HepG2 (cell line): ENCODE data around the gene IGF2. TPM values are rescaled to one million over a fixed set of nuclear protein-coding genes. Genes with fewer than 3 reads are reported as not detected.

Source experiments
- ARNTL ChIP-seq: sonication (generic); formaldehyde crosslinking; IDR thresholded peaks from 2 replicates; pipeline ENCODE4 v1.4.0; 2020; ENCODE audit warnings: mild to moderate bottlenecking, missing genetic modification reagents
- ATAD3A ChIP-seq: sonication (generic); formaldehyde crosslinking; IDR thresholded peaks from 2 replicates; pipeline ENCODE4 v1.4.0; 2020; ENCODE audit warnings: missing genetic modification reagents
- ATF2 ChIP-seq: sonication (generic); formaldehyde crosslinking; IDR thresholded peaks from 2 replicates; pipeline ENCODE4 v1.4.0; 2020; ENCODE audit warnings: missing genetic modification reagents
- GATAD2A ChIP-seq: IDR thresholded peaks from 2 replicates; pipeline ENCODE4 v1.6.1; 2016
- JUNB ChIP-seq: sonication (generic); formaldehyde crosslinking; IDR thresholded peaks from 2 replicates; pipeline ENCODE4 v1.8.0; 2022; ENCODE audit warnings: missing genetic modification reagents, mild to moderate bottlenecking, borderline replicate concordance
- KDM2A ChIP-seq: sonication (generic); formaldehyde crosslinking; IDR thresholded peaks from 2 replicates; pipeline ENCODE4 v1.4.0; 2020; ENCODE audit warnings: low read depth, missing genetic modification reagents, borderline replicate concordance
- RARG ChIP-seq: sonication (generic); formaldehyde crosslinking; IDR thresholded peaks from 2 replicates; pipeline ENCODE4 v1.4.0; 2020; ENCODE audit warnings: low read depth, mild to moderate bottlenecking, missing genetic modification reagents
- SAFB2 ChIP-seq: sonication (generic); formaldehyde crosslinking; IDR thresholded peaks from 2 replicates; pipeline ENCODE4 v1.5.1; 2020; ENCODE audit warnings: missing genetic modification reagents, low read depth, mild to moderate bottlenecking, borderline replicate concordance
- SAP130 ChIP-seq: IDR thresholded peaks from 2 replicates; pipeline ENCODE4 v1.6.1; 2016; ENCODE audit warnings: low read depth
- TBL1XR1 ChIP-seq: fragments of 150-350 bp; IDR thresholded peaks from 2 replicates; pipeline ENCODE4 v1.6.1; 2014; ENCODE audit warnings: borderline replicate concordance, low read length; ENCODE audit not compliant: partially characterized antibody
- THAP9 ChIP-seq: sonication (generic); formaldehyde crosslinking; IDR thresholded peaks from 2 replicates; pipeline ENCODE4; 2020; ENCODE audit warnings: missing genetic modification reagents, mild to moderate bottlenecking, borderline replicate concordance
- YEATS2 ChIP-seq: sonication (generic); formaldehyde crosslinking; IDR thresholded peaks from 2 replicates; pipeline ENCODE4 v1.4.0; 2020; ENCODE audit warnings: missing genetic modification reagents, borderline replicate concordance
- ZFP36 ChIP-seq: fragments of 150-350 bp; IDR thresholded peaks from 2 replicates; pipeline ENCODE4 v1.6.1; 2018; ENCODE audit warnings: borderline replicate concordance, low read length, low read depth; ENCODE audit not compliant: partially characterized antibody
- ZNF543 ChIP-seq: sonication (generic); formaldehyde crosslinking; IDR thresholded peaks from 2 replicates; pipeline ENCODE4 v1.4.0; 2020; ENCODE audit warnings: mild to moderate bottlenecking, missing genetic modification reagents
- ZNF550 ChIP-seq: sonication (generic); formaldehyde crosslinking; IDR thresholded peaks from 2 replicates; pipeline ENCODE4 v1.4.0; 2020; ENCODE audit warnings: mild to moderate bottlenecking, missing genetic modification reagents, borderline replicate concordance
- ZNF670 ChIP-seq: sonication (generic); formaldehyde crosslinking; IDR thresholded peaks from 2 replicates; pipeline ENCODE4 v1.8.0; 2022; ENCODE audit warnings: mild to moderate bottlenecking, missing genetic modification reagents, borderline replicate concordance
- ZNF772 ChIP-seq: sonication (generic); formaldehyde crosslinking; IDR thresholded peaks from 2 replicates; pipeline ENCODE4 v1.5.0; 2020; ENCODE audit warnings: mild to moderate bottlenecking, missing genetic modification reagents
- ZSCAN20 ChIP-seq: sonication (generic); formaldehyde crosslinking; IDR thresholded peaks from 2 replicates; pipeline ENCODE4 v1.4.0; 2020; ENCODE audit warnings: missing genetic modification reagents, mild to moderate bottlenecking, borderline replicate concordance
- polyA plus RNA-seq, 8 experiments: library from polyadenylated mRNA; depleted of rRNA in 3 of 8; stranded (reverse) in 7 of 8; unstranded in 1 of 8; fragments of >200 nt; fragmentation: Illumina TruSeq in 4 of 8; extraction: Trizol in 4 of 8; gene quantifications; 2 replicates each; pipeline versions ENCODE4 v1.2.1 to v1.2.3, GENCODE V29; 2011 to 2016; ENCODE audit warnings: low read depth in 4 of 8, missing spikeins in 1 of 8, mixed read lengths in 1 of 8; ENCODE audit not compliant: insufficient read depth in 1 of 8
- total RNA-seq, 5 experiments: library from RNA; depleted of rRNA; stranded (reverse); fragments of >200 nt; fragmentation: Illumina TruSeq; extraction: Trizol; gene quantifications; 2 replicates each; pipeline ENCODE4 v1.2.3, GENCODE V29; 2016; ENCODE audit warnings: low read depth in 1 of 5
- TF ChIP-seq, protein P1 (sequence below): sonication (generic); IDR thresholded peaks from 2 replicates; pipeline ENCODE4 v1.6.1; 2016; ENCODE audit warnings: low read depth, borderline replicate concordance

Gene IGF2
- total and polyA plus RNA-seq, 2 of the 13 experiments (the other 11 are each of a cell fraction or from before 2014, with no cell fraction given): 79.1 to 254 TPM

DNA sequence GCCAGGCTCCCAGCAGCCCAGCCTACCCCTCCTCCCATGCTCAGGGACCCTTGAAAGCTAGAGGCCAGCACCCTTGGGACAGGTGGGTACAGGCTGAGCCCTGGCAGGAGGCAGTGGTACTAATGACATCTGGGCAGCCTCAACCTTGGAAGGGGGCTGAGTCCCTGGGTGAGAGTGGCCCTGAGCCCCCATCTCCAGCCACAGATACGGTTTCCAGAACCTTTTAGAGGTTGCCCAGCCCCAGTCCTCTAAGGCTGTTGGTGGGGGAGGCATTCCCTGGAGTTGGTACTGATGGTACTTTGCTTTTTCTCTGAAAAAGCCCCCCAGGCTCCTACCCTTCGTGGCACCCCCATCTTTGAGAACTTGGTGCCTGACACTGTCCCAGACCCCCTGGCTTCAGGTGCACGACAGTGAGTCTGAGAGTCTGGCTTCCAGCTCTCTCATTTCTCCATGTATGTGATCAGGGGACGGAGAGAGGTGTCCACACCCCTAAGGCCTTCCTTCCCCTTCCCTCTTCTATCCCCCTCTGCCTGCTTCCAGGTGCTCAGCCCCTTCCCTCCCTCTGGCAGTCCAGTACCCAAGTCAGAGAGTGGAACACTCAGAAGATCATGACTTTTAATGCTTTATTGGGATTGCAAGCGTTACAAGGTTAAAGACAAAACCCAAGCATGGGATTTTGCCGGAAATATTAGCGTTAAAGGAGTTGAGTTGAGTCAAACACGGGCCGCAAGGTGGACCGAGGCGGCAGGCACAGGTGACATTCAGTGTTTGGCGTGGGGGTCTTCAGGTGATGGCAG, 10.5 kb downstream of the IGF2 start (continued):
- no peak for TF ChIP-seq ZNF772 (CRISPR knock-in tag)
- TF ChIP-seq JUNB (CRISPR knock-in tag): peak; percentile 72; the same call in 1 of the 2 replicates
- peak; percentile 54; the same call in 1 of the 2 replicates for TF ChIP-seq ZNF670 (CRISPR knock-in tag)
- no peak for TF ChIP-seq YEATS2 (CRISPR knock-in tag)
- no peak for TF ChIP-seq SAFB2 (CRISPR knock-in tag)
- no peak for TF ChIP-seq TBL1XR1
- TF ChIP-seq ATF2 (CRISPR knock-in tag): peak; percentile 17; the same call in 1 of the 2 replicates
- TF ChIP-seq ZNF543 (CRISPR knock-in tag): no peak
- no peak; the same call in 1 of the 2 replicates for TF ChIP-seq SAP130 (CRISPR knock-in tag)
- no peak for TF ChIP-seq THAP9 (CRISPR knock-in tag)
- TF ChIP-seq, protein P1, sequence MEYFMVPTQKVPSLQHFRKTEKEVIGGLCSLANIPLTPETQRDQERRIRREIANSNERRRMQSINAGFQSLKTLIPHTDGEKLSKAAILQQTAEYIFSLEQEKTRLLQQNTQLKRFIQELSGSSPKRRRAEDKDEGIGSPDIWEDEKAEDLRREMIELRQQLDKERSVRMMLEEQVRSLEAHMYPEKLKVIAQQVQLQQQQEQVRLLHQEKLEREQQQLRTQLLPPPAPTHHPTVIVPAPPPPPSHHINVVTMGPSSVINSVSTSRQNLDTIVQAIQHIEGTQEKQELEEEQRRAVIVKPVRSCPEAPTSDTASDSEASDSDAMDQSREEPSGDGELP: no peak
- TF ChIP-seq ARNTL (CRISPR knock-in tag): peak; percentile 8; the same call in 1 of the 2 replicates
- peak; percentile 65; the same call in 1 of the 2 replicates for TF ChIP-seq ZNF550 (CRISPR knock-in tag)
- no peak for TF ChIP-seq ATAD3A (CRISPR knock-in tag)
- TF ChIP-seq RARG (CRISPR knock-in tag): no peak
- peak; percentile 27; the same call in 1 of the 2 replicates for TF ChIP-seq KDM2A (CRISPR knock-in tag)
- TF ChIP-seq ZSCAN20 (CRISPR knock-in tag): no peak
- TF ChIP-seq GATAD2A (CRISPR knock-in tag): peak; percentile 30; the same call in 1 of the 2 replicates
- no peak for TF ChIP-seq ZFP36
